Esophagus mucosa (tissue), 1 donor: ENCODE measurements around the gene LHX2. TPM values are rescaled to one million over a fixed set of nuclear protein-coding genes. Genes with fewer than 3 reads are reported as not detected.

Experiments
- ATAC-seq: fragments of 200-7000 bp; cut with Tn5 transposase; one replicate; pipeline ENCODE4 v1.9.1; 2020
- total RNA-seq: library from RNA; stranded (reverse); gene quantifications from one replicate; pipeline ENCODE4 v1.2.4, GENCODE V29; 2023
- donor health status: DM: yes; HTN: yes; CAD: no.

LHX2 gene
- total RNA-seq, 1 donor from 2014 or later = not detected

DNA sequence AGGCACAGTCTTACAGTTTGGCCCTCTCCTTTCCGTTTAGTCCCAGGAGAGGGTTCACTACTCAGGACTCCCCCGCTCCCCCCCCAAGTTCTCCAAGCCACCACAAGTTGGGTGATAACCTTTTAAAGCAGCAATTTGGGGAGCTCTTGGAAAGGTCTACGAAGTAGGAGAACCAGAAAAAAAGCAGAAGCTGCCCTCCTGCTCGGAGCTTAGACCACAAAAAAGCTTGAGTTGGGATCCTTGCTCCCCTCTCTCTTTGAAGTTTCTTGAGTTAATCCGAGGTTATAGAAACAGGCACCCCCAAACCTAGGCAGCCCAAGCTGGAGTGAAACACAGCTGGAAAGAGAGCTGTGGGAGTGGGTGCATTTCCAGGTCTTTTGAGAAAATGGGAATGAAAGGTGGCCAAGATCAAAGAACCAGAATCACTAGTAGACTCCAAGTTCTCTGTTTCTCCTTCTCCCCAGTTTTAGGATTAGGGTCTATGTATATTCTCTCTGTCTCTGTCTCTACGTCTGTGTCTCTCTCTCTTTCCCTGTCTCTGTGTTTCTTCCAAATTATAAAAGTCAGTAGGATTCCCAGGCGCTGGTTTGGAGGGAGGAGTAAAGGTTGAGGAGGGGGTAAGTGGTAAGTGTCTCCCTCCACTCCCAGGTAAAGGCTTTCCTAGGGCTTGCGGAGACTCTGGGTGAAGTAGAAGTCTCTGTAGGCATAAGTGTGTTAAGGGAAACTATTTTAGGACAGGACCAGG lies 2.8 kb downstream of the LHX2 start:
- no peak for ATAC-seq

DNA sequence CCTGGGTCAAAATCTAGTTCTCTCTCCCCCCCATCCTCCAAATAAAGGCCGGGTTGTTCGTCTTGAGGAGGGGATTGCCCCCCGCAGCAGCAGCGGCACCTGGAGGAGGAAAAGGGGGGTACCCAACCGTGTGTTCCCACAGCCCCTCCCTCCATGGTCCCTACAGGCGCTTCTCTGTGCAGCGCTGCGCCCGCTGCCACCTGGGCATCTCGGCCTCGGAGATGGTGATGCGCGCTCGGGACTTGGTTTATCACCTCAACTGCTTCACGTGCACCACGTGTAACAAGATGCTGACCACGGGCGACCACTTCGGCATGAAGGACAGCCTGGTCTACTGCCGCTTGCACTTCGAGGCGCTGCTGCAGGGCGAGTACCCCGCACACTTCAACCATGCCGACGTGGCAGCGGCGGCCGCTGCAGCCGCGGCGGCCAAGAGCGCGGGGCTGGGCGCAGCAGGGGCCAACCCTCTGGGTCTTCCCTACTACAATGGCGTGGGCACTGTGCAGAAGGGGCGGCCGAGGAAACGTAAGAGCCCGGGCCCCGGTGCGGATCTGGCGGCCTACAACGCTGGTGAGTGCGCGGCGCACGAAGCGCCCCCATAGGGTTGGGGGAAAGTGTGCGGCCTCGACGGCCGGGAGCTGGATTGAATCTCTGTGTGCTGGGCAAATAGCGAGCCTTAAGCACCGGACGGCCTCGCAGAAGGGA lies 3.5 kb downstream of the LHX2 start:
- no peak for ATAC-seq

DNA sequence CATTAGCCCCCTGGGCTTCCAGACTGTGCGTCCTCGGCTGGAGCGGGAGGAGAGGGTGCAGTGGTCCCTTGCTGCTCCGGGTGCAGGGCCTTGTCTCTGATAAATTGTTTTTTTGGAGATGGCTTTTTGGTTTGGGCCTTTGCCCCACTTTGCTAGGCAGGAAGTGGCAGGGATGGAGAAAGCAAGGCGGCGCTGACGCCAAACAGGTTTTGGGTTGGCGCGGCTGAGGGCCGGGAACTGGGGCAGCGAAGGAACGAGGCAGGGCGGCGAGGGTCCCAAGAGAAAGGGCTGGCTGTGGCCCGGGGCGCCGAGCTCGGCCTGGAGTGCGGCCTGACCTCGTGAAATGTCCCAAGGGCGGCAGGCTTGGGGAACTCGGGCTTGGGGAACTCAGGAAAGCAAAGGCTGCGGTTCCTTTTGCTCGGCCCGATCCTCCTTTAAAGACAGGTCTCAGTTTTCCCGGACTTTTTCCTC lies 4.1 kb downstream of the LHX2 start:
- no peak for ATAC-seq

GRCh38 chr9:124016175-124017050 lies 4.8 kb downstream of the LHX2 start:
- ATAC-seq = no peak

GRCh38 chr9:124017051-124017928 lies 5.7 kb downstream of the LHX2 start:
- ATAC-seq = no peak

- ATAC-seq = no peak
Observed at GRCh38 chr9:124017929-124018729, 6.6 kb downstream of the LHX2 start.

- no peak for ATAC-seq
Observed at GRCh38 chr9:124018730-124019697, 7.4 kb downstream of the LHX2 start.

DNA sequence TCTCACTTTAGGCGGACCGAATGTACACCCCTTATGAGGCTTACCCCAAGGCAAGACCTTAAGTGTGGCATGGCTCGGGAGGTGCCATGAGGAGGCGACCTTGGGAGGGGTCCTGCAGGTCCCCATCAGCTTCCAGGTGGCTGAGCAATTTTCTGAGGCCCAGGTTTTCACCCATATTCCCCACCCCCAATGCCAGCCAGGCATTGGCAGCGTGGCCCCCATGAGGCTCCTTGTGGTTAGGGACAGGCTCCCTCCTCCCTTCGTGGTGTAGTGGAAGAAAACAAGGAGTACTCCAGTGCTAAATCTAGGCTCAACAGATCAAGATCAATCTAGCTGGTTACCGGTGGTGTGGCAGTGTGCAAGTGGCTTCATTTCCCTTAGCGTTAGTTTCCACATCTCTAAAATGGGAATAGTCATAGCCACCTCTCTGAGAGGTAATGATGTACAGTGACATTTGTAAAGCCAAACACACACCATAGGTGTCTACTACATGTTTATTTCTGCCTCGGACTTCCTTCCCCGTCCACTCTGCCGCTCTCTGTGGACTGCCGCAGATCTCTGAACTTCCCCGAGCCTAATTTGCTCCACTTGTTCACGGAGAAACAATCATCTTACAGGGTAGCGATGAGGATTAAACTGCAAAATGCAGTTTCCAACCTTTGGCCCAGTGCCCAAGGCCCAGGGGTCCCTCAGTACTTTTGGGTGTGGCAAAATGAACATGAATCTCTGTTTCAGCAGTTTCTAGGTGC lies 8.4 kb downstream of the LHX2 start:
- ATAC-seq = no peak

GRCh38 chr9:124020520-124021384 lies 9.2 kb downstream of the LHX2 start:
- no peak for ATAC-seq

DNA sequence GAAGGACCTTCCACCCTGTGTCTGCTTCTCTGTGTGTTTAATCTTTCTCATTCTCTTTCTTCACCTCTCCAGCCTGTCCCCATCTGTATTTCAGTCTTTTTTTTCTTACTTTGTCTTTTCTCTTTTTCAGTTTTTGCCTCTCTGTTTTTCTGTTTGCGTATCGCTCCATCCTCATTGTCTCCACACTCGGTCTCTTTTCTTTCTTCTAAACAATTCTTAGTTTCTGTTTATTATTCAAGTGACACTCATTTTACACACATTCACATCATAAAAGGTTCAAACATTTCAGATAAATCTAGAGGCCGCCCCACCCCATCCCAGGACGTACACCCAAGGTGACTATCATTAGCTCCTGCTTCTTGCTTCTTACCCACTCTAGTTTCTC lies 9.8 kb downstream of the LHX2 start:
- ATAC-seq = no peak

DNA sequence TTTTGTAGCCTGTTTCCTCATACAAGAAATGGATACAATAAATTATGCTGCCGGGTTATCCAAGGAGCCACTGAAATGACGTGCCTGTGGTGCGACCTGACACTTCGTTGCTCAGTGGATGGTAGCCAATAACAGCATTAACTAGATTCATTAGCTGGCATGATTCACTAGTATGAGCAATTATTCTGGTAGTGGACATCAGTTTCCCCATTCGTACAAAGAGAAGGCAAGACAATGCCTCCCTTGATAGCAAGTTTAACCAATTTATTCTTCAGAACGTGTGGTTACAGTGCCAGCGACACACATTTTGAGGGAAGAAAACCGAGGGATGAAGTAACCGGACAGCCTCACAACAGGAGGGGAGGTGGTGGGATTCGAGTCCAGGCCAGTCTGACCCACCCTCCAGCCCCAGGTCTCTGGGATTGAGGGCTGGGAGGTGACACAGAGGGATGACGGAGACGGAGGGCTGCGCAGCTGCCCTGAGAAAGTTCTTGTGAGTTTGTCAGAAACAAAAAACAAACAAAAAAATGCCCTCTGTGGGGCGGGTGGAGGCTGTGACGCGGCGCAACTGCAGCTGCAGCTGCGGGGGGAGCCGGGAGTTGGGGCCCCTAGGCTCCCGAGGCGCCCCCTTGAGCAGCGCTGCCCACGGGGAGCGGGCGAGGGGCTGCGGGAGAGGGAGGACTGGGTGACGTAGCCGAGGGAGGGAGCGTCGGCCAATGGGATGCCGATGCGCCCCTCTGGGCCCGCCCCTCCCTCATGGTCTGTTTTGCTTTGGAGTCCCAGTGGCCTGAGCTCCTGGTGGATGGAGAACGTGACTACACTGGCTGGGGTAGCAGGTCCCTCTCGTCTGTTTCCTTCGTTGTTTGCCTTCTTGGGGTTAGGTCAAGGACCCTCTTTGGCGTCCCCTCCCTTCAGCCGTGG lies 10.9 kb downstream of the LHX2 start:
- ATAC-seq = no peak

DNA sequence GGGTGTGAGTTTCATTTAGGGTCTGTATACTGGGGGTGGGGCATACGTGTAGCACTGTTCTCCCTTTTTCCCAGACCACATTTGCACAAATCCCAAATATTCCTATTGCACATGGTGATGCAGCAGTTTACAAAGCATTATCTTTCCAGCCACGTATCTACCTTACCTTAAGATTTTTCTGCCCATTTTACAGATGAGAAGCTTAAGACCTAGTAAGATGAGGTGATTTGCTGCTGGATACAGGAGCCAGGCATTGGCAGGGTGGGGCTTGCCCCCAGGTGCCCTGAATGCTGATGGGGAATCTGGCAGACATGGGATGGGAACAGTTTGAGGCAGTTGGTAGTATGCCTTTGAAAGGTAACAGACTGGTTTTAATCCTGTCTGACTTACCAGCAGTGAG lies 12.5 kb downstream of the LHX2 start:
- no peak for ATAC-seq

DNA sequence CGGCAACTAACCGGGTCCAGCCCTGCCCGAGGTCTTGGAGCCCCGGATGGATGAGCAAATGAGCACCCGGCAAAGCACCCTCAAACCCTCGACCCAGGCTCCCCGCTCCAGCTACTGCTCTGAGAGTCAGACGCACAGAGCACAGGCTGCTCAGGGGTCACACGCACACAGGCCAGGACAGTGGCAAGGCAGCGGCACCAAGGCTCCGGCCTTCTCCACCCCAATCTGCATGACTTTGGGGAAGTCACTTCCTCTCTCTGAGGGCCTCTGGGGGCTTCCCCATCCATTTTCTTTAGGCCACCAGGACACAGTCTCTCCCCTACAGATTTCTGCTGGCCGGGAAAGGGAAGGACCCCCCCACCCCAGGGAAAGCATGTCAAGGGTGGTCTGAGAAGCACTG lies 18.0 kb downstream of the LHX2 start:
- no peak for ATAC-seq

- ATAC-seq = no peak
Observed at GRCh38 chr9:124030969-124031451, 19.4 kb downstream of the LHX2 start.

DNA sequence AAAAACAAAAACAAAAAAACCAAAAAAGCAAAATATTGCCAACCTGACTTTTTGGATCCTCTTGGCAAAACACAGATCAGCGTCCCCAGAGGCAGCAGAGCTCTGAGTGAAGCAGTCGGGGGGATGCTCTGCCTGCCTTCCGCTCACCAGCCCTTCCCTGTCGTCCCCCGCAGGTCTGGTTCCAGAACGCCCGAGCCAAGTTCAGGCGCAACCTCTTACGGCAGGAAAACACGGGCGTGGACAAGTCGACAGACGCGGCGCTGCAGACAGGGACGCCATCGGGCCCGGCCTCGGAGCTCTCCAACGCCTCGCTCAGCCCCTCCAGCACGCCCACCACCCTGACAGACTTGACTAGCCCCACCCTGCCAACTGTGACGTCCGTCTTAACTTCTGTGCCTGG lies 20.7 kb downstream of the LHX2 start:
- no peak for ATAC-seq

GRCh38 chr9:124033348-124033747 lies 21.8 kb downstream of the LHX2 start:
- no peak for ATAC-seq

GRCh38 chr9:124033967-124034366 lies 22.4 kb downstream of the LHX2 start:
- ATAC-seq = no peak
